Measurements from ENCODE around the gene SCN2A. TPM values are rescaled to one million over a fixed set of nuclear protein-coding genes. Genes with fewer than 3 reads are reported as not detected.

SCN2A gene
- total and polyA plus RNA-seq, 11 donors = 0.01 to 0.45 (median 0.05) TPM; not detected in 4

DNA sequence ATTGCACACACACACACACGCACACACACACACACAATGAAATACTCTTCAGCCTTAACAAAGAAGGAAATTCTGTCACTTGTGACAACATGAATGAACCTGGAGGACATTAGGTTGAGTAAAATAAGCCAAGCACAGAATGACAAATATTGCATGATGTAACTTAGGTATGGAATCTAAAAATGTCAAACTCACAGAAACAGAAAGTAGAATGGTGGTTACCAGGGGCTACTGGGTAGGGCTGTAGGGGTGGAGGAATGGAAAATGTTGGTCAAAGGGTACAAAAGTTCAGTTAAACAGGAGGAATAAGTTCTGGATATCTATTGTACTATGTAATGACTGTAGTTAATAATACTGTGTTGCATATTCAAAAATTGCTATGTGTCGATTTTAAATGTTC lies 29.5 kb downstream of the SCN2A start:
- no peaks in the 10 kb centered on the region for H3K27me3 ChIP-seq
- DNase-seq = no peak
- H3K36me3 ChIP-seq = no peaks in the 10 kb centered on the region
- H3K27ac ChIP-seq = no peak overlapping the region
- H3K9me3 ChIP-seq = no peaks in the 10 kb centered on the region
- ATAC-seq = peak in 1 of 4 donors; percentile 18
- TF ChIP-seq, protein P1, sequence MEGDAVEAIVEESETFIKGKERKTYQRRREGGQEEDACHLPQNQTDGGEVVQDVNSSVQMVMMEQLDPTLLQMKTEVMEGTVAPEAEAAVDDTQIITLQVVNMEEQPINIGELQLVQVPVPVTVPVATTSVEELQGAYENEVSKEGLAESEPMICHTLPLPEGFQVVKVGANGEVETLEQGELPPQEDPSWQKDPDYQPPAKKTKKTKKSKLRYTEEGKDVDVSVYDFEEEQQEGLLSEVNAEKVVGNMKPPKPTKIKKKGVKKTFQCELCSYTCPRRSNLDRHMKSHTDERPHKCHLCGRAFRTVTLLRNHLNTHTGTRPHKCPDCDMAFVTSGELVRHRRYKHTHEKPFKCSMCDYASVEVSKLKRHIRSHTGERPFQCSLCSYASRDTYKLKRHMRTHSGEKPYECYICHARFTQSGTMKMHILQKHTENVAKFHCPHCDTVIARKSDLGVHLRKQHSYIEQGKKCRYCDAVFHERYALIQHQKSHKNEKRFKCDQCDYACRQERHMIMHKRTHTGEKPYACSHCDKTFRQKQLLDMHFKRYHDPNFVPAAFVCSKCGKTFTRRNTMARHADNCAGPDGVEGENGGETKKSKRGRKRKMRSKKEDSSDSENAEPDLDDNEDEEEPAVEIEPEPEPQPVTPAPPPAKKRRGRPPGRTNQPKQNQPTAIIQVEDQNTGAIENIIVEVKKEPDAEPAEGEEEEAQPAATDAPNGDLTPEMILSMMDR (IDR thresholded peaks at IDR 0.05) = no peak
- TF ChIP-seq POLR2A (IDR thresholded peaks at IDR 0.05) = no peak
- peaks cover 0 to 7% (median 0%) of the 10 kb centered on the region in 12 donors for H3K4me1 ChIP-seq
- no peak overlapping the region for H3K4me3 ChIP-seq
- intact Hi-C loops (cut with DNase I) = no loop called here
- whole genome bisulfite sequencing, 4 donors = 70 to 81% (median 73%) methylated on average over 2 of the region's 2 CpGs

DNA sequence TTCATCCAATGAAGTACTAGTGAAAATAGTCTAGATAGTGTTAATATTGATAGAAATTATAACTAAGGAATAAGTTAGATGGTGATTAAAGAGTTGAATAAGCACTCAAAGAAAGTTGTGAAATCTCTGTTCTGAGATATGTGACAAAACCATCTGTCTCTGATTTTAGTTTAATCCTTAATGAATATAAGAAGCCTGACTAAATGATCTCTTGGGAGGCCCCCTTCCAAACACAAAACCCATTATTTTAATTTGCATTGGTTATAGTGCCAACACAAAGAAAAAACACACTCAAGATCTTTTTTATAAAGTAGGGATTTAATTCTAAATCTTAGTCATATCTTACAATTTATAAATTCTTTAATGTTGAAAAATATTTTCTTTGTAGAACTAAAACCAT lies 34.0 kb downstream of the SCN2A start:
- Histone ChIP-seq H3K27ac (no peak overlapping the region), H3K9me3 (no peaks in the 10 kb centered on the region), H3K4me3 (no peak overlapping the region), H3K36me3 (no peaks in the 10 kb centered on the region), H3K27me3 (no peaks in the 10 kb centered on the region), H3K4me1 (peaks cover 0 to 20% (median 6%) of the 10 kb centered on the region in 12 donors)
- no peak for DNase-seq
- no peak for ATAC-seq
- intact Hi-C loops (cut with DNase I) = no loop called here
- TF ChIP-seq POLR2A (IDR thresholded peaks at IDR 0.05) = no peak
- TF ChIP-seq, protein P1 (IDR thresholded peaks at IDR 0.05) = no peak

DNA sequence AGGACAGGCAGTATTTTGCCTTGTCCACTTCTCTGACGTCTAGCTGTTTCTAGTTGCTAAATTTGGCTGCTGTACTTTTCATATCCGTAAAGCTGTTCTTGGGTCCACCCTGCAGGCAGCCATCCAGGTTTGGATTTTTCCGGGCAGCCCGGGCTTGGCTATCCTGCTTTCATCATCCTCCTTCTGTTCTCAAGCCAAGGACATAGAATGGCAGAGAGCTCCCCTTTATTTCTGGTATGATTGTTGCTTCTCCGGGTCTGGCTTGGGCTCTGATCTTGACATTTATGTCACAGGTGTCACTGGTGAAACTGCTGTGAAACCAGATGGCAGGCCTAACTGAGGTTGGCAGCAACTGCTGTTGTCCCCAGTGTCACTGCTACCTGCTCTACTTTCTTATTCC lies 35.5 kb downstream of the SCN2A start:
- TF ChIP-seq, protein P1 (IDR thresholded peaks at IDR 0.05) = no peak
- no peak for TF ChIP-seq POLR2A (IDR thresholded peaks at IDR 0.05)
- H3K27ac ChIP-seq = peak overlapping the region in 11 of 12 donors; percentile 7 to 75 (median 52)
- no peaks in the 10 kb centered on the region for H3K36me3 ChIP-seq
- H3K4me3 ChIP-seq = no peak overlapping the region
- WGBS, 4 donors = 9 to 20% (median 12%) methylated on average over 5 of the region's 5 CpGs
- intact Hi-C loops (cut with DNase I) = loop anchor here in 1 of 10 donors (2.0 kb wide), 1 partner anchor 18 kb away; no protein-coding TSS in a partner anchor
- H3K27me3 ChIP-seq = no peaks in the 10 kb centered on the region
- no peaks in the 10 kb centered on the region for H3K9me3 ChIP-seq
- H3K4me1 ChIP-seq = peaks cover 0 to 20% (median 6%) of the 10 kb centered on the region in 12 donors
- peak; percentile 92 to 99 (median 98) for ATAC-seq
- peak; percentile 70 to 88 (median 72) for DNase-seq

DNA sequence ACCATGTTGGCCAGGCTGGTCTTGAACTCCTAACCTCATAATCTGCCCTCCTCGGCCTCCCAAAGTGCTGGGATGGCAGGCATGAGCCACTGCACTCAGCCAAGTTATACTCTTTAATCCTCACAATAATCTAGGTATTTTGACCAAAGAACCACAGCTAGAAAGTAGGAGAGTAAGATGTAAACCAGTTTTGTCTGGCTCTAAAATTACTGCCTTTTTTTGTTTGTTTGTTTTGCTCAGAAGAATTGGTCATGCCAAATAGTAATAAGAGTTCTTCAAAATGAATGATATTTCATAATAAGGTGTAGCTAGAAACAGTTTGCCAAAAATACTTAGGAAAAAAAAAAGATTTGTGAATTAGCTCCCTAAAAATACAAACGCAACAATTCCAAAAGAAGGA lies 36.7 kb downstream of the SCN2A start:
- H3K4me1 ChIP-seq = peaks cover 0 to 20% (median 6%) of the 10 kb centered on the region in 12 donors
- TF ChIP-seq, protein P1 (IDR thresholded peaks at IDR 0.05) = no peak
- TF ChIP-seq POLR2A (IDR thresholded peaks at IDR 0.05) = no peak
- H3K36me3 ChIP-seq = no peaks in the 10 kb centered on the region
- H3K27me3 ChIP-seq = no peaks in the 10 kb centered on the region
- DNase-seq (no peak), ATAC-seq (no peak)
- H3K27ac ChIP-seq = no peak overlapping the region
- no peak overlapping the region for H3K4me3 ChIP-seq
- WGBS, 4 donors = 86 to 90% (median 87%) methylated on average over 2 of the region's 2 CpGs
- intact Hi-C loops (cut with DNase I) = loop anchor here in 1 of 10 donors (2.0 kb wide), 1 partner anchor 17 kb away; no protein-coding TSS in a partner anchor
- no peaks in the 10 kb centered on the region for H3K9me3 ChIP-seq
